HepG2 (cell line): ENCODE data around the gene UBE2O. TPM values are rescaled to one million over a fixed set of nuclear protein-coding genes. Genes with fewer than 3 reads are reported as not detected.
A peak's percentile ranks its signal among the peaks of the same experiment; 100 is the strongest.

Experiments used
- IKZF4 ChIP-seq: sonication (generic); formaldehyde crosslinking; IDR thresholded peaks from 2 replicates; pipeline ENCODE4 v1.5.1; 2020; ENCODE audit warnings: borderline replicate concordance, mild to moderate bottlenecking, low read depth, missing genetic modification reagents; ENCODE audit errors: not compliant biosample characterization
- LCORL ChIP-seq, 2 experiments: fragments of 450-650 bp in 1 of 2; sonication (generic) in 1 of 2; formaldehyde crosslinking in 1 of 2; IDR thresholded peaks; 2 replicates each; pipeline versions ENCODE4 v1.5.0 to v1.6.1; 2017 to 2020; ENCODE audit warnings: antibody characterized with exemption in 1 of 2, missing genetic modification reagents in 1 of 2
- MXD4 ChIP-seq: IDR thresholded peaks from 2 replicates; pipeline ENCODE4 v1.6.1; 2016; ENCODE audit warnings: mild to moderate bottlenecking, missing biosample characterization, missing genetic modification reagents
- PHF20 ChIP-seq: sonication (generic); formaldehyde crosslinking; IDR thresholded peaks from 2 replicates; pipeline ENCODE4 v1.5.0; 2020; ENCODE audit warnings: mild to moderate bottlenecking, missing genetic modification reagents
- PRDM10 ChIP-seq: sonication (generic); formaldehyde crosslinking; IDR thresholded peaks from 2 replicates; pipeline ENCODE4 v1.4.0; 2020; ENCODE audit warnings: low read depth, missing genetic modification reagents
- SMARCE1 ChIP-seq: fragments of 450-650 bp; IDR thresholded peaks from 2 replicates; pipeline ENCODE4 v1.6.1; 2017; ENCODE audit warnings: borderline replicate concordance
- SP2 ChIP-seq: sonication (generic); formaldehyde crosslinking; IDR thresholded peaks from 2 replicates; pipeline ENCODE4 v1.5.1; 2020; ENCODE audit warnings: mild to moderate bottlenecking, missing genetic modification reagents
- ZBTB8A ChIP-seq: sonication (generic); formaldehyde crosslinking; IDR thresholded peaks from 2 replicates; pipeline ENCODE4 v1.4.0; 2020; ENCODE audit warnings: mild to moderate bottlenecking, low read depth, missing genetic modification reagents, borderline replicate concordance
- ZNF136 ChIP-seq: sonication (generic); formaldehyde crosslinking; IDR thresholded peaks from 2 replicates; pipeline ENCODE4 v1.8.1; 2022; ENCODE audit warnings: low read depth, mild to moderate bottlenecking, moderate library complexity, missing genetic modification reagents
- ZNF160 ChIP-seq: sonication (generic); formaldehyde crosslinking; IDR thresholded peaks from 2 replicates; pipeline ENCODE4 v1.8.0; 2022; ENCODE audit warnings: mild to moderate bottlenecking, inconsistent platforms, missing genetic modification reagents
- ZNF329 ChIP-seq: sonication (generic); formaldehyde crosslinking; IDR thresholded peaks from 2 replicates; pipeline ENCODE4 v1.9.0; 2021; ENCODE audit warnings: low read depth, mild to moderate bottlenecking, missing genetic modification reagents
- ZNF644 ChIP-seq: IDR thresholded peaks from 2 replicates; pipeline ENCODE4 v1.6.1; 2016; ENCODE audit warnings: low read depth
- ZNF678 ChIP-seq: sonication (generic); formaldehyde crosslinking; IDR thresholded peaks from 2 replicates; pipeline ENCODE4 v1.4.0; 2020; ENCODE audit warnings: mild to moderate bottlenecking, missing genetic modification reagents
- ZNF800 ChIP-seq: sonication (generic); formaldehyde crosslinking; IDR thresholded peaks from 2 replicates; pipeline ENCODE4 v1.4.0; 2020; ENCODE audit warnings: missing genetic modification reagents
- polyA plus RNA-seq, 8 experiments: library from polyadenylated mRNA; depleted of rRNA in 3 of 8; stranded (reverse) in 7 of 8; unstranded in 1 of 8; fragments of >200 nt; fragmentation: Illumina TruSeq in 4 of 8; extraction: Trizol in 4 of 8; gene quantifications; 2 replicates each; pipeline versions ENCODE4 v1.2.1 to v1.2.3, GENCODE V29; 2011 to 2016; ENCODE audit warnings: low read depth in 4 of 8, missing spikeins in 1 of 8, mixed read lengths in 1 of 8; ENCODE audit not compliant: insufficient read depth in 1 of 8
- total RNA-seq, 5 experiments: library from RNA; depleted of rRNA; stranded (reverse); fragments of >200 nt; fragmentation: Illumina TruSeq; extraction: Trizol; gene quantifications; 2 replicates each; pipeline ENCODE4 v1.2.3, GENCODE V29; 2016; ENCODE audit warnings: low read depth in 1 of 5
- TF ChIP-seq, protein P1 (sequence below): sonication (generic); formaldehyde crosslinking; IDR thresholded peaks from 2 replicates; pipeline ENCODE4 v1.4.0; 2020; ENCODE audit warnings: missing genetic modification reagents
- TF ChIP-seq, protein P2 (sequence below): IDR thresholded peaks from 2 replicates; pipeline ENCODE4 v1.6.1; 2016; ENCODE audit warnings: mild to moderate bottlenecking, missing biosample characterization, missing genetic modification reagents
- TF ChIP-seq, protein P3 (sequence below): sonication (generic); formaldehyde crosslinking; IDR thresholded peaks from 2 replicates; pipeline ENCODE4 v1.8.0; 2022; ENCODE audit warnings: mild to moderate bottlenecking, missing genetic modification reagents; ENCODE audit not compliant: insufficient replicate concordance
- TF ChIP-seq, protein P4 (sequence below): sonication (generic); formaldehyde crosslinking; IDR thresholded peaks from 2 replicates; pipeline ENCODE4 v1.4.0; 2020; ENCODE audit warnings: missing genetic modification reagents

UBE2O gene
- total and polyA plus RNA-seq, 2 of the 13 experiments (the other 11 are each of a cell fraction or from before 2014, with no cell fraction given) = 21.5 to 23.5 TPM

- TF ChIP-seq, protein P1, sequence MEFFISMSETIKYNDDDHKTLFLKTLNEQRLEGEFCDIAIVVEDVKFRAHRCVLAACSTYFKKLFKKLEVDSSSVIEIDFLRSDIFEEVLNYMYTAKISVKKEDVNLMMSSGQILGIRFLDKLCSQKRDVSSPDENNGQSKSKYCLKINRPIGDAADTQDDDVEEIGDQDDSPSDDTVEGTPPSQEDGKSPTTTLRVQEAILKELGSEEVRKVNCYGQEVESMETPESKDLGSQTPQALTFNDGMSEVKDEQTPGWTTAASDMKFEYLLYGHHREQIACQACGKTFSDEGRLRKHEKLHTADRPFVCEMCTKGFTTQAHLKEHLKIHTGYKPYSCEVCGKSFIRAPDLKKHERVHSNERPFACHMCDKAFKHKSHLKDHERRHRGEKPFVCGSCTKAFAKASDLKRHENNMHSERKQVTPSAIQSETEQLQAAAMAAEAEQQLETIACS (CRISPR knock-in tag) = peak; percentile 74
- TF ChIP-seq ZNF136 (CRISPR knock-in tag) (peak; percentile 96; the same call in 1 of the 2 replicates), SMARCE1 (no peak), IKZF4 (peak; percentile 77), ZBTB8A (CRISPR knock-in tag) (peak; percentile 69), ZNF644 (CRISPR knock-in tag) (no peak), PRDM10 (CRISPR knock-in tag) (peak; percentile 14; the same call in 1 of the 2 replicates), MXD4 (CRISPR knock-in tag) (peak; percentile 87), ZNF160 (peak; percentile 88; the same call in 1 of the 2 replicates), LCORL (IDR thresholded peaks at IDR 0.05) (0 out of 2 replicates have a peak, but pooled peaks have one; percentile 5), LCORL (CRISPR knock-in tag; IDR thresholded peaks at IDR 0.05) (peak; percentile 93), SP2 (no peak; the same call in 1 of the 2 replicates), ZNF678 (CRISPR knock-in tag) (peak; percentile 81; the same call in 1 of the 2 replicates), ZNF329 (CRISPR knock-in tag) (peak; percentile 80; the same call in 1 of the 2 replicates), PHF20 (CRISPR knock-in tag) (peak; percentile 83; the same call in 1 of the 2 replicates), ZNF800 (CRISPR knock-in tag) (peak; percentile 85; the same call in 1 of the 2 replicates)
- TF ChIP-seq, protein P2, sequence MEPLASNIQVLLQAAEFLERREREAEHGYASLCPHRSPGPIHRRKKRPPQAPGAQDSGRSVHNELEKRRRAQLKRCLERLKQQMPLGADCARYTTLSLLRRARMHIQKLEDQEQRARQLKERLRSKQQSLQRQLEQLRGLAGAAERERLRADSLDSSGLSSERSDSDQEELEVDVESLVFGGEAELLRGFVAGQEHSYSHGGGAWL (CRISPR knock-in tag) = peak; percentile 93
- TF ChIP-seq, protein P3, sequence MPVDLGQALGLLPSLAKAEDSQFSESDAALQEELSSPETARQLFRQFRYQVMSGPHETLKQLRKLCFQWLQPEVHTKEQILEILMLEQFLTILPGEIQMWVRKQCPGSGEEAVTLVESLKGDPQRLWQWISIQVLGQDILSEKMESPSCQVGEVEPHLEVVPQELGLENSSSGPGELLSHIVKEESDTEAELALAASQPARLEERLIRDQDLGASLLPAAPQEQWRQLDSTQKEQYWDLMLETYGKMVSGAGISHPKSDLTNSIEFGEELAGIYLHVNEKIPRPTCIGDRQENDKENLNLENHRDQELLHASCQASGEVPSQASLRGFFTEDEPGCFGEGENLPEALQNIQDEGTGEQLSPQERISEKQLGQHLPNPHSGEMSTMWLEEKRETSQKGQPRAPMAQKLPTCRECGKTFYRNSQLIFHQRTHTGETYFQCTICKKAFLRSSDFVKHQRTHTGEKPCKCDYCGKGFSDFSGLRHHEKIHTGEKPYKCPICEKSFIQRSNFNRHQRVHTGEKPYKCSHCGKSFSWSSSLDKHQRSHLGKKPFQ = no peak
- TF ChIP-seq, protein P4, sequence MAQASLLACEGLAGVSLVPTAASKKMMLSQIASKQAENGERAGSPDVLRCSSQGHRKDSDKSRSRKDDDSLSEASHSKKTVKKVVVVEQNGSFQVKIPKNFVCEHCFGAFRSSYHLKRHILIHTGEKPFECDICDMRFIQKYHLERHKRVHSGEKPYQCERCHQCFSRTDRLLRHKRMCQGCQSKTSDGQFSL (CRISPR knock-in tag) = peak; percentile 69
These were observed 99.2 kb downstream of the UBE2O start, which contains the start of gene PRPSAP1 (continued) for GRCh38 chr17:76353599-76354316.
